HCT116 (cell line): Measurements from ENCODE around the gene TRAF3IP1. TPM values are rescaled to one million over a fixed set of nuclear protein-coding genes. Genes with fewer than 3 reads are reported as not detected.
"Not testable (repeated sequence)": the region's sequence is repeated elsewhere in the genome, so short reads cannot be mapped to it uniquely, and the experiment has no call there.

Source experiments
- ATAC-seq: fragments of 200-7000 bp; cut with Tn5 transposase; 2 replicates; pipeline ENCODE4 v1.9.1; 2020; ENCODE audit warnings: mild to moderate bottlenecking, moderate library complexity
- BruUV-seq: library from RNA; stranded (reverse); fragments of 400-500 nt; replicated peaks from 2 replicates; lab custom pipeline; 2021; lab: Mats Ljungman, UMichigan
- CTCF ChIA-PET: fragments of 300-600 bp; sonication (Branson Sonifier 250); formaldehyde crosslinking; loops from one replicate; lab custom pipeline; 2021; ENCODE audit warnings: antibody characterized with exemption; lab: Charles Lee
- POLR2A ChIA-PET: fragments of 300-600, 350-600 bp; sonication (Branson Sonifier 250); formaldehyde crosslinking; loops from one replicate; lab custom pipeline; 2021; ENCODE audit warnings: antibody characterized with exemption; lab: Charles Lee
- RAD21 ChIA-PET, 2 experiments: fragments of 300-600 bp; sonication (Branson Sonifier 250); formaldehyde crosslinking; loops; one replicate each; lab custom pipeline; 2023; ENCODE audit warnings: low total read pairs in 2 of 2; ENCODE audit not compliant: uncharacterized antibody in 2 of 2, unreplicated experiment in 2 of 2, low non-redundant PET in 1 of 2; lab: Charles Lee
- DNase-seq: peaks from one replicate; pipeline ENCODE4 v3.0.0-alpha.2; 2010; ENCODE audit warnings: low read depth, low spot score
- H2AFZ ChIP-seq: fragments of 200-600 bp; shearing (Covaris generic), sonication (generic); 2 replicates; pipeline ENCODE4 v1.6.1; 2017; ENCODE audit warnings: low read depth, mixed run types, mixed read lengths, antibody characterized with exemption, low read length; ENCODE audit not compliant: poor library complexity, severe bottlenecking
- H3K27ac ChIP-seq: 2 replicates; pipeline ENCODE4 v1.5.1; 2012; ENCODE audit warnings: low read depth, low read length
- H3K27me3 ChIP-seq: fragments of 200-600 bp; sonication (generic); 2 replicates; pipeline ENCODE4 v1.6.1; 2016; ENCODE audit warnings: mixed run types, low read length, mixed read lengths; ENCODE audit not compliant: insufficient read depth
- H3K36me3 ChIP-seq, 2 experiments: fragments of 200-500 bp in 1 of 2; fragments of 200-600 bp in 1 of 2; sonication (Bioruptor generic) in 1 of 2; sonication (generic) in 1 of 2; 2 replicates each; pipeline versions ENCODE4 v1.5.1 to v1.6.1; 2014 to 2016; ENCODE audit warnings: low read length in 2 of 2, inconsistent platforms in 1 of 2, mixed read lengths in 1 of 2, mixed run types in 1 of 2; ENCODE audit not compliant: insufficient read depth in 2 of 2, control insufficient read depth in 1 of 2
- H3K4me1 ChIP-seq, 2 experiments: fragments of 200-600 bp in 1 of 2; sonication (generic) in 1 of 2; 2 replicates each; pipeline versions ENCODE4 v1.5.1 to v1.6.1; 2012 to 2017; ENCODE audit warnings: low read length in 2 of 2, inconsistent platforms in 1 of 2, mild to moderate bottlenecking in 1 of 2, mixed read lengths in 1 of 2, mixed run types in 1 of 2, moderate library complexity in 1 of 2; ENCODE audit not compliant: insufficient read depth in 2 of 2, control insufficient read depth in 1 of 2
- H3K4me2 ChIP-seq: fragments of 200-600 bp; sonication (generic); 2 replicates; pipeline ENCODE4 v1.6.1; 2017; ENCODE audit warnings: mixed run types, low read length, mixed read lengths
- H3K4me3 ChIP-seq, 2 experiments: fragments of 200-600 bp in 1 of 2; sonication (generic) in 1 of 2; replicated peaks in 1 of 2; 2 replicates each; pipeline ENCODE4 v1.5.1; 2011 to 2016; ENCODE audit warnings: low read length in 2 of 2, control low read depth in 1 of 2, low read depth in 1 of 2, mild to moderate bottlenecking in 1 of 2, mixed read lengths in 1 of 2, mixed run types in 1 of 2
- H3K79me2 ChIP-seq: fragments of 200-600 bp; sonication (generic); 2 replicates; pipeline ENCODE4 v1.6.1; 2017; ENCODE audit warnings: mild to moderate bottlenecking, mixed run types, low read length, moderate library complexity, mixed read lengths; ENCODE audit not compliant: insufficient read depth
- H3K9ac ChIP-seq: fragments of 200-600 bp; sonication (generic); 2 replicates; pipeline ENCODE4 v1.6.1; 2016; ENCODE audit warnings: low read length, mixed read lengths
- H3K9me2 ChIP-seq: fragments of 200-600 bp; sonication (generic), shearing (Covaris generic); 2 replicates; pipeline ENCODE4 v1.6.1; 2017; ENCODE audit warnings: mixed run types, mild to moderate bottlenecking, moderate library complexity; ENCODE audit not compliant: insufficient read depth
- H3K9me3 ChIP-seq, 2 experiments: fragments of 200-500 bp in 1 of 2; fragments of 200-600 bp in 1 of 2; sonication (Bioruptor generic) in 1 of 2; sonication (generic) in 1 of 2; 2 replicates each; pipeline ENCODE4 v1.6.1; 2014 to 2017; ENCODE audit warnings: low read length in 2 of 2, mixed read lengths in 2 of 2, inconsistent platforms in 1 of 2, low read depth in 1 of 2, mild to moderate bottlenecking in 1 of 2, mixed run types in 1 of 2, moderate library complexity in 1 of 2; ENCODE audit not compliant: control insufficient read depth in 1 of 2, insufficient read depth in 1 of 2
- H4K20me1 ChIP-seq: fragments of 200-600 bp; sonication (generic), shearing (Covaris generic); 2 replicates; pipeline ENCODE4 v1.6.1; 2017; ENCODE audit warnings: mixed run types, mild to moderate bottlenecking, moderate library complexity; ENCODE audit not compliant: insufficient read depth
- CBX3 ChIP-seq: IDR thresholded peaks from 2 replicates; pipeline ENCODE4 v1.6.1; 2012; ENCODE audit warnings: low read depth
- JUND ChIP-seq: IDR thresholded peaks from 2 replicates; pipeline ENCODE4 v1.6.1; 2012
- POLR2A ChIP-seq: IDR thresholded peaks from 2 replicates; pipeline ENCODE4 v1.7.0; 2011; ENCODE audit warnings: borderline replicate concordance; ENCODE audit not compliant: insufficient read depth, insufficient read length; ENCODE audit errors: extremely low read depth
- POLR2AphosphoS5 ChIP-seq: IDR thresholded peaks from 2 replicates; pipeline ENCODE4 v1.6.1; 2011; ENCODE audit warnings: mild to moderate bottlenecking, low read depth, low read length, moderate library complexity
- RAD21 ChIP-seq: IDR thresholded peaks from 2 replicates; pipeline ENCODE4 v1.6.1; 2012; ENCODE audit warnings: low read depth, mild to moderate bottlenecking
- SIN3A ChIP-seq: IDR thresholded peaks from 2 replicates; pipeline ENCODE4 v1.6.1; 2012; ENCODE audit warnings: low read depth
- SP1 ChIP-seq: IDR thresholded peaks from 2 replicates; pipeline ENCODE4 v1.6.1; 2012; ENCODE audit warnings: low read depth
- SRF ChIP-seq: IDR thresholded peaks from 2 replicates; pipeline ENCODE4 v1.6.1; 2012; ENCODE audit warnings: low read depth
- TCF7L2 ChIP-seq: IDR thresholded peaks from 2 replicates; pipeline ENCODE4 v1.7.0; 2011; ENCODE audit warnings: borderline replicate concordance, inconsistent platforms; ENCODE audit not compliant: insufficient read depth, insufficient read length; ENCODE audit errors: extremely low read depth
- ZNF274 ChIP-seq: fragments of 200-500 bp; sonication (Bioruptor generic); IDR thresholded peaks from 2 replicates; pipeline ENCODE4 v1.6.1; 2014; ENCODE audit warnings: mild to moderate bottlenecking, low read depth, low read length, inconsistent platforms
- intact Hi-C: fragments of 100-400 bp; cut with micrococcal nuclease; formaldehyde crosslinking; loops from 2 replicates; pipeline ENCODE4 v1.10.0; 2022
- total RNA-seq: library from RNA; stranded (reverse); gene quantifications from one replicate; pipeline ENCODE4 v1.2.1, GENCODE V29; 2021; ENCODE audit not compliant: unreplicated experiment
- TF ChIP-seq, protein P1 (sequence below): IDR thresholded peaks from 2 replicates; pipeline ENCODE4 v1.6.1; 2012; ENCODE audit warnings: low read depth
- TF ChIP-seq, protein P2 (sequence below): IDR thresholded peaks from 2 replicates; pipeline ENCODE4 v1.6.1; 2011; ENCODE audit warnings: mild to moderate bottlenecking, low read length, moderate library complexity; ENCODE audit not compliant: insufficient replicate concordance; ENCODE audit errors: extremely low read depth
- TF ChIP-seq, protein P3 (sequence below): IDR thresholded peaks from 2 replicates; pipeline ENCODE4 v1.6.1; 2012
- TF ChIP-seq, protein P4 (sequence below): IDR thresholded peaks from 2 replicates; pipeline ENCODE4 v1.6.1; 2012

TRAF3IP1 gene
- total RNA-seq, 1 experiment from 2014 or later, result 19.4 TPM

DNA sequence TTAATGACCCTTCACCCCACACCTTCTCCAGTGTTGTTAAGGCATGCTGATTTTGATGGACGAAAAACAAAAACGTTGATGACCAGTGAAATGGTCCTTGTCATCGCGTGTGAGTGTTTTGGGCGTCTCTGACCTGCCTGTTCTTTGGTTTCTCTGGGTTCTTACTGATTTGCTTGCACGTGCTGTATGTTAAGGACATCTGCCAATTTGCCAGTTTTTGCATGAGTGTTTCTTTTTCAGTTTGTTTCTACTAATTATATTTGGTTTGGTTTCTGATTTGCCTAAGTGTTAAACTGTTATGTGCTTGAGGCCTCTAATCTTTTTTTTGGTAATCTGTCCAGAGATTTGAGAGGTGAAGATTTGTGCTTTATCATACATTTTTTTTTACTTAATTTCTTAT is 14.6 kb downstream of the TRAF3IP1 start:
- CTCF ChIA-PET, result no interaction called here
- peaks cover 0 to 8% of the 10 kb centered on the region in 2 experiments; a peak in 1 of 4 replicates for H3K36me3 ChIP-seq
- H3K27me3 ChIP-seq, result no peaks in the 10 kb centered on the region
- no peaks in the 10 kb centered on the region for H3K4me1 ChIP-seq
- POLR2A ChIA-PET, result no interaction called here
- no peaks in the 10 kb centered on the region for H4K20me1 ChIP-seq
- H3K4me3 ChIP-seq, result no peak overlapping the region
- no peaks in the 10 kb centered on the region for H3K9me3 ChIP-seq
- no peak overlapping the region for H3K9ac ChIP-seq
- RAD21 ChIA-PET, result no interaction called here
- DNase-seq (no peak), ATAC-seq (no peak)
- no peak overlapping the region for H3K27ac ChIP-seq
- no peaks in the 10 kb centered on the region for H3K9me2 ChIP-seq
- H2AFZ ChIP-seq, result no peak overlapping the region
- TF ChIP-seq CBX3 (no peak), SIN3A (no peak), POLR2AphosphoS5 (no peak), SRF (no peak), RAD21 (no peak), JUND (no peak), ZNF274 (no peak), TCF7L2 (no peak), SP1 (no peak), POLR2A (no peak)
- TF ChIP-seq, protein P1, sequence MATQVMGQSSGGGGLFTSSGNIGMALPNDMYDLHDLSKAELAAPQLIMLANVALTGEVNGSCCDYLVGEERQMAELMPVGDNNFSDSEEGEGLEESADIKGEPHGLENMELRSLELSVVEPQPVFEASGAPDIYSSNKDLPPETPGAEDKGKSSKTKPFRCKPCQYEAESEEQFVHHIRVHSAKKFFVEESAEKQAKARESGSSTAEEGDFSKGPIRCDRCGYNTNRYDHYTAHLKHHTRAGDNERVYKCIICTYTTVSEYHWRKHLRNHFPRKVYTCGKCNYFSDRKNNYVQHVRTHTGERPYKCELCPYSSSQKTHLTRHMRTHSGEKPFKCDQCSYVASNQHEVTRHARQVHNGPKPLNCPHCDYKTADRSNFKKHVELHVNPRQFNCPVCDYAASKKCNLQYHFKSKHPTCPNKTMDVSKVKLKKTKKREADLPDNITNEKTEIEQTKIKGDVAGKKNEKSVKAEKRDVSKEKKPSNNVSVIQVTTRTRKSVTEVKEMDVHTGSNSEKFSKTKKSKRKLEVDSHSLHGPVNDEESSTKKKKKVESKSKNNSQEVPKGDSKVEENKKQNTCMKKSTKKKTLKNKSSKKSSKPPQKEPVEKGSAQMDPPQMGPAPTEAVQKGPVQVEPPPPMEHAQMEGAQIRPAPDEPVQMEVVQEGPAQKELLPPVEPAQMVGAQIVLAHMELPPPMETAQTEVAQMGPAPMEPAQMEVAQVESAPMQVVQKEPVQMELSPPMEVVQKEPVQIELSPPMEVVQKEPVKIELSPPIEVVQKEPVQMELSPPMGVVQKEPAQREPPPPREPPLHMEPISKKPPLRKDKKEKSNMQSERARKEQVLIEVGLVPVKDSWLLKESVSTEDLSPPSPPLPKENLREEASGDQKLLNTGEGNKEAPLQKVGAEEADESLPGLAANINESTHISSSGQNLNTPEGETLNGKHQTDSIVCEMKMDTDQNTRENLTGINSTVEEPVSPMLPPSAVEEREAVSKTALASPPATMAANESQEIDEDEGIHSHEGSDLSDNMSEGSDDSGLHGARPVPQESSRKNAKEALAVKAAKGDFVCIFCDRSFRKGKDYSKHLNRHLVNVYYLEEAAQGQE, result no peak
- TF ChIP-seq, protein P2, sequence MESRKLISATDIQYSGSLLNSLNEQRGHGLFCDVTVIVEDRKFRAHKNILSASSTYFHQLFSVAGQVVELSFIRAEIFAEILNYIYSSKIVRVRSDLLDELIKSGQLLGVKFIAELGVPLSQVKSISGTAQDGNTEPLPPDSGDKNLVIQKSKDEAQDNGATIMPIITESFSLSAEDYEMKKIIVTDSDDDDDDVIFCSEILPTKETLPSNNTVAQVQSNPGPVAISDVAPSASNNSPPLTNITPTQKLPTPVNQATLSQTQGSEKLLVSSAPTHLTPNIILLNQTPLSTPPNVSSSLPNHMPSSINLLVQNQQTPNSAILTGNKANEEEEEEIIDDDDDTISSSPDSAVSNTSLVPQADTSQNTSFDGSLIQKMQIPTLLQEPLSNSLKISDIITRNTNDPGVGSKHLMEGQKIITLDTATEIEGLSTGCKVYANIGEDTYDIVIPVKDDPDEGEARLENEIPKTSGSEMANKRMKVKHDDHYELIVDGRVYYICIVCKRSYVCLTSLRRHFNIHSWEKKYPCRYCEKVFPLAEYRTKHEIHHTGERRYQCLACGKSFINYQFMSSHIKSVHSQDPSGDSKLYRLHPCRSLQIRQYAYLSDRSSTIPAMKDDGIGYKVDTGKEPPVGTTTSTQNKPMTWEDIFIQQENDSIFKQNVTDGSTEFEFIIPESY, result no peak
- TF ChIP-seq, protein P3, sequence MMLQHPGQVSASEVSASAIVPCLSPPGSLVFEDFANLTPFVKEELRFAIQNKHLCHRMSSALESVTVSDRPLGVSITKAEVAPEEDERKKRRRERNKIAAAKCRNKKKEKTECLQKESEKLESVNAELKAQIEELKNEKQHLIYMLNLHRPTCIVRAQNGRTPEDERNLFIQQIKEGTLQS, result no peak
- TF ChIP-seq, protein P4, sequence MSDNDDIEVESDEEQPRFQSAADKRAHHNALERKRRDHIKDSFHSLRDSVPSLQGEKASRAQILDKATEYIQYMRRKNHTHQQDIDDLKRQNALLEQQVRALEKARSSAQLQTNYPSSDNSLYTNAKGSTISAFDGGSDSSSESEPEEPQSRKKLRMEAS, result no peak
- H3K4me2 ChIP-seq, result no peak overlapping the region
- intact Hi-C loops, result loop anchor here (10.0 kb wide), 1 partner anchor 80 kb away; no protein-coding TSS in a partner anchor
- BruUV-seq, result no TSS peak
- H3K79me2 ChIP-seq, result peaks cover 4% of the 10 kb centered on the region; the same call in 1 of the 2 replicates

DNA sequence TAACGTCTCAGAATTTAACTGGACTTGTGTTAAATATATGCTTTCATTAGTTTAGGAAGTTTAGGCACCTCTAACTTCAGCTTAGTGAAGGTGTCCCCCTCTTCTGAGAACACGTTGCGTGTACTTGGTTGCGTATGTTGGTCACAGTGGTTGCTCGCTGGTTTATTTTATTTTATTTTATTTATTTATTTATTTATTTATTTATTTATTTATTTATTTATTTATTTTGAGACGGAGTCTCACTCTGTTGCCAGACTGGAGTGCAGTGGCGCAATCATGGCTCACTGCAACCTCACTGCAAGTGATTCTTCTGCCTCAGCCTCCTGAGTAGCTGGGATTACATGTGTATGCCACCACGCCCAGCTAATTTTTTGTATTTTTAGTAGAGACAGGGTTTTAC is 15.3 kb downstream of the TRAF3IP1 start:
- H2AFZ ChIP-seq, H3K79me2 ChIP-seq, H4K20me1 ChIP-seq, H3K4me3 ChIP-seq, BruUV-seq, H3K36me3 ChIP-seq, DNase-seq, H3K9ac ChIP-seq, H3K27me3 ChIP-seq, H3K9me3 ChIP-seq, H3K4me1 ChIP-seq, POLR2A ChIA-PET, H3K9me2 ChIP-seq, H3K4me2 ChIP-seq, H3K27ac ChIP-seq, ATAC-seq, RAD21 ChIA-PET: not testable (repeated sequence)
- CTCF ChIA-PET, result interaction anchor here (0.9 kb wide), 1 partner anchor 31 kb away, joined by 3 read pairs; no protein-coding TSS in a partner anchor
- intact Hi-C loops, result loop anchor here (10.0 kb wide), 1 partner anchor 81 kb away; no protein-coding TSS in a partner anchor
